Umbilical cord (tissue), 1 donor: Measurements from ENCODE around the gene CCSAP. TPM values are rescaled to one million over a fixed set of nuclear protein-coding genes. Genes with fewer than 3 reads are reported as not detected.

Source experiments
- total RNA-seq: library from RNA; depleted of rRNA; stranded (reverse); fragments of >200 nt; gene quantifications from one replicate; pipeline ENCODE4 v1.2.3, GENCODE V29; 2014; ENCODE audit warnings: low replicate concordance; ENCODE audit not compliant: insufficient read depth

CCSAP gene
- total RNA-seq, 1 donor from 2014 or later = 32.0 TPM

Other genes with a start within 250 kb of the CCSAP start
- 36.6 TPM for gene RAB4A, start 71.9 kb downstream of the CCSAP start, total RNA-seq
- gene ACTA1, start 91.0 kb upstream of the CCSAP start, total RNA-seq = 4.6 TPM
- 31.3 TPM for gene NUP133, start 165.3 kb upstream of the CCSAP start, total RNA-seq
- 29.4 TPM for gene ABCB10, start 215.7 kb upstream of the CCSAP start, total RNA-seq